Fibroblast of villous mesenchyme (primary cell): ENCODE results near the gene MAP2K5. TPM values are rescaled to one million over a fixed set of nuclear protein-coding genes. Genes with fewer than 3 reads are reported as not detected.

Experiments used
- DNase-seq: peaks from one replicate; pipeline ENCODE4 v3.0.0-alpha.2; 2010; ENCODE audit warnings: low read depth
- H3K4me3 ChIP-seq: 2 replicates; pipeline ENCODE4 v1.5.1; 2011; ENCODE audit warnings: low read depth, mild to moderate bottlenecking, low read length
- total RNA-seq: library from RNA; depleted of rRNA; stranded (reverse); fragments of >200 nt; gene quantifications from 2 replicates; pipeline ENCODE4 v1.2.3, GENCODE V29; 2012
- TF ChIP-seq, protein P1 (sequence below): IDR thresholded peaks from 2 replicates; pipeline ENCODE4 v1.5.1; 2012; ENCODE audit warnings: low read depth, mild to moderate bottlenecking, low read length; ENCODE audit not compliant: insufficient read depth

Gene MAP2K5
- total RNA-seq, 1 donor, result 6.9 TPM

DNA sequence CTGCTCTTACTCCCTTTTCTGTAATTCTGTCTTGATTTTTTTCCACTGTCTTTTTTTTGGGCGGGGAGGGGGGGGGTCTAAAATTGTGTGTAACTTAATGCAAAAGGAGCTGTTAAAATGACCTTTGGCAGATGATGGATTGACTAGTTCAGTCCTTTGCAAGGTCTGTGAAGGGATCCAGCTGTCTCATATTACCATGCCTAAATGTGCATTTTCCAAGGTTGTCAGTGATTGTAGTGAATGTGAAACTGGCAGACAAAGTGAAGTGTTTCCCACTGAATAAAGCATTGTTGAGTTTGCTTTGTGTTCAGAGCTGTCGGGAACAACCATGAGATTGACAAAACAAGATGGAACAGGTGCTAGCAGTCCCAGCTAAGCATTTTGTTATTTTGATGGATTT is 172.7 kb downstream of the MAP2K5 start:
- no peak overlapping the region for H3K4me3 ChIP-seq
- no peak for DNase-seq
- TF ChIP-seq, protein P1, sequence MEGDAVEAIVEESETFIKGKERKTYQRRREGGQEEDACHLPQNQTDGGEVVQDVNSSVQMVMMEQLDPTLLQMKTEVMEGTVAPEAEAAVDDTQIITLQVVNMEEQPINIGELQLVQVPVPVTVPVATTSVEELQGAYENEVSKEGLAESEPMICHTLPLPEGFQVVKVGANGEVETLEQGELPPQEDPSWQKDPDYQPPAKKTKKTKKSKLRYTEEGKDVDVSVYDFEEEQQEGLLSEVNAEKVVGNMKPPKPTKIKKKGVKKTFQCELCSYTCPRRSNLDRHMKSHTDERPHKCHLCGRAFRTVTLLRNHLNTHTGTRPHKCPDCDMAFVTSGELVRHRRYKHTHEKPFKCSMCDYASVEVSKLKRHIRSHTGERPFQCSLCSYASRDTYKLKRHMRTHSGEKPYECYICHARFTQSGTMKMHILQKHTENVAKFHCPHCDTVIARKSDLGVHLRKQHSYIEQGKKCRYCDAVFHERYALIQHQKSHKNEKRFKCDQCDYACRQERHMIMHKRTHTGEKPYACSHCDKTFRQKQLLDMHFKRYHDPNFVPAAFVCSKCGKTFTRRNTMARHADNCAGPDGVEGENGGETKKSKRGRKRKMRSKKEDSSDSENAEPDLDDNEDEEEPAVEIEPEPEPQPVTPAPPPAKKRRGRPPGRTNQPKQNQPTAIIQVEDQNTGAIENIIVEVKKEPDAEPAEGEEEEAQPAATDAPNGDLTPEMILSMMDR, result no peak

DNA sequence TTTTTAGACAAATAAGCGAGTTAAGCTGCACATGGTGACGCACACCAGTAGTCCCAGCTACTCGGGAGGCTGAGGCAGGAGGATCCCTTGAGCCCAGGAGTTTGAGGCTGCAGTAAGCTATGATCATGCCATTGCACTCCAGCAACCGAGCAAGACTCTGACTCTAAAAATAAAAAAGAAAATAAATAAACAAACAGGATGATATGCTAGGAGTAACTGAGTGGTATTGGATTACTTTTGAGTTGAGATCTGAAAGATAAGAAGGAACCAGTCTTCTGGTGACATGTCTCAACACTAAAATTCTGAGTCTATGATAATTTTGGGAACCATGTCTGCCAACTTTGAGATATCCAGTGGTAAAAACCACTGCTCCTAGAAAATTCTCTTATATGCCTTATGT is 173.7 kb downstream of the MAP2K5 start:
- DNase-seq, result no peak
- TF ChIP-seq, protein P1, result no peak
- no peak overlapping the region for H3K4me3 ChIP-seq

DNA sequence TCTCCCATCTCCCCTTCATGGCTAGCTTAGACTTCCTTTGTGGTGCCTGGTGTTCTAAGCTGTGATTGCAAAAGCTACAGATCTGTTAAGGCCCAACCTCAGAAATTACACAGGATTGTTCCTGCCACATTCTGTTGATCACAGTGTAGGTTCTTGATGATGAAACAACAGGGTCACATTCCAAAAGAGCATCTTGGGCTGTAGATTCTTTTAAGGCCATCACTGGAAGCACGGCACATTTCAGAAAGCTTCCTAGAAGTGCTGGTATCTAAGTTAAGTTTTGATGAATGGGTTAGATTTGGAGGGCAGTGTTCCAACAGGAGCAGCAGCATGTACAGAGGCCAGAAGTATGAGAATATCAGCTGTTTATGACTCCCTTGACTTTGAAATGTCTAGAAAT is 175.3 kb downstream of the MAP2K5 start:
- TF ChIP-seq, protein P1, result no peak
- no peak for DNase-seq

DNA sequence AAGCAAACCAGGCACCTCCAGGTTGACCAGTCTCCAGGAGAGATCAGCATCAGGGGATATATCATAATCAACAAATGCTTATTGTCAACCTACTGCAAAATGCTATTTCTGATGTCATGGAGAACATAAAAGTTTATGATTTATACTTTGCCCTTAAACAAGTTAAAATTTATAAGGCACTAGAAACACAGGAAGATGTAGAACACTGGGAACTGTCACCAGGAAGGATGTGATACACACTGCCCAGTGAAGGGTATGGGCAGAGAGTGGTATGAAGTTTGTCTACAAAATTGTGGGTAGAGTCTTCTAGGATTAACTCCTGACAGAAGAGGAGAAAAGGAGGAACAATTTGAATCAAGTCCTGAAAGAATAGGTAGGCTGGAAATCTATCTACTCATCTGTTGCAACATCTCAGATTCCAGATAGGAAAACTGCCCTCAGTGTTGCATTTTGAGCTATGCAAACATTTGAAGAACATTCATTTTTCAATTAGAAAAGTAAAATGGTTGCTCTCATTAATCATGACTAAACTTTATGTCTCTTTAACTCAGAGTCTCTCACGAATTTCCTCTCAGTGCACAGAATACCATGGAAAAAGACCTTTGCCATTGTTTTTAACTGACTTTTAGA is 176.9 kb downstream of the MAP2K5 start:
- DNase-seq, result no peak
- no peak overlapping the region for H3K4me3 ChIP-seq
- TF ChIP-seq, protein P1, result no peak

More for the DNA sequence above, 175.3 kb downstream of the MAP2K5 start:
- no peak overlapping the region for H3K4me3 ChIP-seq

DNA sequence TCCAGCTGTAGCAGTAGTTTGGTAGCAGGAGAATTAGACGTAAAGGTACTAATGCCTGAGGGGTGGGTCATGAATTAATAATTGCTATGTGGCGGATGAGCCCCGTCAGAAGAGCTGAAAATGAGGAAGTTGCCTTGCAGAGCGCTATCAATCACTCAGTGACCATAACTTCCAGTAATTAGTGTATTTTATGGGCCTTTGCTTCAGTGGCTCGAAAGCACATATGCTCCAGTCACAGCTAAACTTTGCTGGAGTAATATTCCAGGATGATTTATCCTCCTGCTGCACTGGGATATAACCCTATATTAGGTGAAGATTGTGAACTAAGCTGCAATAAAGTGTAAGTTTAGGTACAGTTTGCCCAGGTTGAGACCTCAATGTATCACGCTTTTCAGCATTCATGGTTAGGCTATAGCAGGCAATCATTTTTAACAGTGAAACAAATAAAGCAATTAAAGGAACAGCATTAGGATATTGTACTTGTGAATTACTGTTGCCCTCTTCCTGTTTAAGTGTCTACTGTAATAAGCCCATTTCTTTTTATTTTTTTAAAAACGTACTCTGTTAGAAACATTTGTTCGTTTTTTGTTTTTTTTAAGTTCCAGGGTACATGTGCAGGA is 178.2 kb downstream of the MAP2K5 start:
- TF ChIP-seq, protein P1, result no peak
- H3K4me3 ChIP-seq, result no peak overlapping the region
- no peak for DNase-seq

DNA sequence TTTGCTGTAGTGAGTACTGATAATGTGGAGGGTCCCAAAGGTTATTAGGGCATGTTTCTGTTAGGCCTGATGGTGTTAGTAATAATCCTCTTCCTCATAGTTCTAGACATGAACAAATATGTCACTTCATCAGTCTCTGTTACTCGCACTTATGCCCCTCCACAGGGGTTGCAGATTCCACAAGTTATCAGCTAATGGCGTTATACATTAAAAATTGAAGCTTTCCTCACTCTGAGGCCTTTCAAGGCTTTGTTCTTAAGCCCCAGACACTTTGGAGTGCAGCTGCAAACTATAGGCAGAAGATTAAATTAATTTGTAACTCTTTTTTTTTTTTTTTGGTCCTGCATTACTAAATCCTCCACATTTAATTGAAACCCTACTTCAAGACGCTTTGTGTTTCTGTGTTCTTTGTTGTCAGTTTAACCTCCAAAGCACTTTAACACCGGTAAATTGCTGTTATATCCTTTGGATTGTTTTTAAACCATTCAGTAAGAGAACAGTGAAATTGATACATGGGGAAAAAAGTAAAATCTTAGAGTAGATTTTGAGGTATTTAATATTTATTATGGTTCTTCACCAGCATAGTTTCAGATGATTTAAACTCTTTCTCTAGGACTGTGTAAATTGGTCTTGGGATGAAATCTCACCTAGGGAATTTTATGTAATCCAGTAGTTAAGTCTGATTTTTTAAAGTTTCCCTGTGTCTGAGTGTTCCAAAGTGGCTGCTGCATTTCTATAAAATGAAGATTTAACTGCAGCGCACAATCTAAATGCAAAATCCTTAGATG is 179.7 kb downstream of the MAP2K5 start:
- H3K4me3 ChIP-seq, result no peak overlapping the region
- TF ChIP-seq, protein P1, result no peak
- no peak for DNase-seq
